Hindlimb muscle (tissue), 1 donor: ENCODE results near the gene KLRF1. TPM values are rescaled to one million over a fixed set of nuclear protein-coding genes. Genes with fewer than 3 reads are reported as not detected.

Source experiments
- DNase-seq: peaks from one replicate; pipeline ENCODE4 v3.0.0-alpha.2; 2013
- polyA plus RNA-seq: library from polyadenylated mRNA; unstranded; fragments of 120-200 nt; gene quantifications from one replicate; pipeline ENCODE4 v1.2.1, GENCODE V29; 2013; ENCODE audit not compliant: insufficient read length

The KLRF1 gene
- polyA plus RNA-seq, 1 donor, result 0.23 TPM

- DNase-seq, result no peak
Observed at GRCh38 chr12:9809338-9809737, 17.9 kb upstream of the KLRF1 start.

GRCh38 chr12:9809866-9810265, 17.4 kb upstream of the KLRF1 start:
- DNase-seq, result no peak

- no peak for DNase-seq
Observed at GRCh38 chr12:9810671-9811070, 16.6 kb upstream of the KLRF1 start.

GRCh38 chr12:9811621-9812020, 15.7 kb upstream of the KLRF1 start:
- DNase-seq, result no peak

GRCh38 chr12:9813821-9814798, 13.2 kb upstream of the KLRF1 start:
- DNase-seq, result no peak

GRCh38 chr12:9820281-9820930, 6.9 kb upstream of the KLRF1 start:
- no peak for DNase-seq

- DNase-seq, result no peak
Observed at GRCh38 chr12:9829483-9829882, 2.2 kb downstream of the KLRF1 start.

- no peak for DNase-seq
Observed at GRCh38 chr12:9829982-9830381, 2.7 kb downstream of the KLRF1 start.

- DNase-seq, result no peak
Observed at GRCh38 chr12:9831720-9832119, 4.4 kb downstream of the KLRF1 start.

GRCh38 chr12:9843407-9843806, 16.1 kb downstream of the KLRF1 start:
- no peak for DNase-seq

GRCh38 chr12:9848899-9849298, 21.6 kb downstream of the KLRF1 start:
- DNase-seq, result no peak

GRCh38 chr12:9851050-9851449, 23.8 kb downstream of the KLRF1 start:
- DNase-seq, result no peak

GRCh38 chr12:9851927-9852326, 24.6 kb downstream of the KLRF1 start:
- no peak for DNase-seq

- no peak for DNase-seq
Observed at GRCh38 chr12:9856151-9856550, 28.9 kb downstream of the KLRF1 start.

- DNase-seq, result no peak
Observed at GRCh38 chr12:9856894-9857293, 29.6 kb downstream of the KLRF1 start.

- DNase-seq, result no peak
Observed at GRCh38 chr12:9858135-9858534, 30.9 kb downstream of the KLRF1 start.

- no peak for DNase-seq
Observed at GRCh38 chr12:9864913-9865675, 37.8 kb downstream of the KLRF1 start.

GRCh38 chr12:9866860-9867269, 39.6 kb downstream of the KLRF1 start:
- no peak for DNase-seq

- no peak for DNase-seq
Observed at GRCh38 chr12:9867531-9867930, 40.2 kb downstream of the KLRF1 start.

GRCh38 chr12:9868311-9868801, 41.1 kb downstream of the KLRF1 start:
- DNase-seq, result no peak

GRCh38 chr12:9868951-9869306, 41.6 kb downstream of the KLRF1 start:
- no peak for DNase-seq

GRCh38 chr12:9869307-9870161, 42.3 kb downstream of the KLRF1 start, which contains the start of gene CLEC2B:
CLEC2B (minus strand) TSS chr12:9869354.
- peak; percentile 39 for DNase-seq
